ENCODE measurements around the gene CIZ1.

Gene CIZ1

GRCh38 chr9:128216781-128217553, 25.6 kb upstream of the CIZ1 start:
- no peak overlapping the region for H3K27ac ChIP-seq
- no peak for TF ChIP-seq CTCF (conservative IDR thresholded peaks at IDR 0.05)
- TF ChIP-seq ZFX (IDR thresholded peaks at IDR 0.05), result no peak

DNA sequence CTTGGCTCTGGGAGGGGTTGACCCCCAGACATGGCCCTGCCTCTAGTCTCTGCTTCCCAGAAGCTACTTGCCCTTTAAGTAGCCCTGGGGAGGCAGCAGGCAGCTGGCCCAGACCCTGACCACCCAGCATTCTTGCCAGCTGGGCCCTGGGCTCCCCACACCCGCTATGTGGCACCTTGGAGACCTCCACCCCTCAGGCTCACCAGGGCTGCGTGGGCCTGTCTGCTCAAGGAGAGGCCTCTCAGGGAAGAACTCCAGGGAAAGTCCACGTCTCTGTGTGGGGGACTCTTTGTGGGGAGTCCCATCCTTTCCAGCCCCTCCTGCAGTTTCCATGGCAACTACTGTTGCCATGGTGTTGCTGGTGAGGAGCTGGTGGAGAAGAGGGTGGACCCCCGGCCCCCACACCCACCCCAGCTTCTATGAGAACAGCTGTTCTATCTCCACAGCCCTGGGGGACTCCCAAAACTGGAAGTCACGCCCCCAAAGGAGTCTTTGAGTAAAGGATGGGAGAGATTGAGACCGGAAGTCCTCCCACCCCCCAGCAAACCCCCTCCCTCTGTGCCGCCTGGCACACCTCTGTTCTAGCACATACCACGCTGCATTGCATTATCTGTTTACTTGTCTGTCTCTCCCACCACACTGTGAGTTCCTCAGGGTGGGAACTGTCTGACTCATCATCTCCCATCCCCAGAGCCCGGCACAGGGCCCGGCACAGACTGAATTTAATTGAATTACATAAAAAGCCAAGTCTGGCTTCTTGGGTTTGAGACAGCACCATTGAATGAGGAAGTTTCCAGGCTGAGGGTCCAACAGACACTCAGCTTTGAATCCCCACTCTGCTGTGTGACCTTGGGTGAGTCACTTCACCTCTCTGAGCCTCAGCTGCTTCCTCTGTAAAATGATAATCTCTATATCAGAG, 24.4 kb upstream of the CIZ1 start:
- H3K27ac ChIP-seq, result peak overlapping the region; percentile 8; the same call in 1 of the 2 replicates

DNA sequence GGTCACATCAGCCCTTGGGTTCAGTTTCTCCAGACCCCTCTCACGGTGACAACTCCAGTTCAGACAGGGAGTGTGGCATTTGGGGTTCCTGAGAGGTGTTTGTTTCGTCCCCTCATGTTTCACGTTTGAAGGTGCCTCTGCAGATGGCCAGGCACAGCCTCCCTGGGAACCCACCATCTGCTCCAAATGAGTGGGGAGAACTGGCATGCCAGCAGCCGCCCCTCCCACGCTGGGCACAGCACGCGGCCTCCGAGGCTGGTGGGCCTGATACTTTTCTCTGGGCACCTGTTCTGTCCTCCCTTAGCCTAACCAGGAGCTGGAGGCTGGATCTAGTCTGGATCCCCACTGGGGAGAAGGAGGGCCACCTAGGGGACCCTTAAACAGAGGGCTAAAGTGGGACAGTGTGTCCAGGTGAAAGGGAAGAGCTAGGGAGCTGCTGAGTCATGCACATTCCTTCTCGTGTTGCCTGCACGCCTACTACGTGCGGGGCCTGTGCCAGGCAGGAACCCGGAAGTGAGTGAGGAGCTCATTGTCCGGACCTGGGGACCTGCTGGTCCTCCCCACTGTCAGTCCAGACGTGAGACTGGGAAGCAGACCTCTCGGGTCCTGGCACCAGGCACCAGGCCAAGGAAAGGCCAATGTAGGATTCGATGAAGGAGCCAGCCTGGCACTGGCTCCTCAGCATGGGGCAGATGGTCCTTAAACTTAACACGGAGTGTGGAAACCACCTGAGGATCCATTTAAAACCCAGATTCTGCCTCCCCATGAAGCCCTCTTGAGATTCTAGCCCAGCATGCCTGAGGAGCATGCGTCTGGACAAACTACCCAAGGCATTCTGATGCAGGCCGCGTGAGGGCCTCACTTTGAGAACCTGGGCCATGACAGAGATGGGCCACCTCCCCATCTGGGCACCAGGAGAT, 23.5 kb upstream of the CIZ1 start:
- TF ChIP-seq CTCF (conservative IDR thresholded peaks at IDR 0.05) (no peak), ZFX (IDR thresholded peaks at IDR 0.05) (no peak)
- peak overlapping the region; percentile 8 for H3K27ac ChIP-seq

More for the DNA sequence above, 24.4 kb upstream of the CIZ1 start:
- TF ChIP-seq CTCF (conservative IDR thresholded peaks at IDR 0.05) (no peak), ZFX (IDR thresholded peaks at IDR 0.05) (no peak)

- H3K27ac ChIP-seq, result no peak overlapping the region
- TF ChIP-seq ZFX (IDR thresholded peaks at IDR 0.05) (no peak), CTCF (conservative IDR thresholded peaks at IDR 0.05) (no peak)
These were observed 22.6 kb upstream of the CIZ1 start for GRCh38 chr9:128213746-128214497.

- no peak overlapping the region for H3K27ac ChIP-seq
- no peak for TF ChIP-seq CTCF (conservative IDR thresholded peaks at IDR 0.05)
- no peak for TF ChIP-seq ZFX (IDR thresholded peaks at IDR 0.05)
These were observed 20.6 kb upstream of the CIZ1 start for GRCh38 chr9:128211981-128212281.

GRCh38 chr9:128211186-128211980, 20.0 kb upstream of the CIZ1 start:
- no peak overlapping the region for H3K27ac ChIP-seq
- TF ChIP-seq CTCF (conservative IDR thresholded peaks at IDR 0.05) (no peak), ZFX (IDR thresholded peaks at IDR 0.05) (no peak)

All from C4-2B (cell line).